HepG2 (cell line): ENCODE measurements around the gene CNN3. TPM values are rescaled to one million over a fixed set of nuclear protein-coding genes. Genes with fewer than 3 reads are reported as not detected.

ENCODE experiments used
- CENPX ChIP-seq: sonication (generic); formaldehyde crosslinking; IDR thresholded peaks from 2 replicates; pipeline ENCODE4 v1.9.0; 2021; ENCODE audit warnings: mild to moderate bottlenecking, missing genetic modification reagents, moderate library complexity
- GFI1 ChIP-seq: sonication (generic); formaldehyde crosslinking; IDR thresholded peaks from 2 replicates; pipeline ENCODE4 v1.5.0; 2020; ENCODE audit warnings: missing genetic modification reagents, mild to moderate bottlenecking, borderline replicate concordance
- HOXA7 ChIP-seq: sonication (generic); formaldehyde crosslinking; IDR thresholded peaks from 2 replicates; pipeline ENCODE4 v1.8.1; 2022; ENCODE audit warnings: mild to moderate bottlenecking, missing genetic modification reagents, moderate library complexity
- ISX ChIP-seq: sonication (generic); formaldehyde crosslinking; conservative IDR thresholded peaks from 2 replicates; pipeline ENCODE4 v1.5.0; 2020; ENCODE audit warnings: missing genetic modification reagents
- NFE2 ChIP-seq: sonication (generic); formaldehyde crosslinking; IDR thresholded peaks from 2 replicates; pipeline ENCODE4 v1.4.0; 2020; ENCODE audit warnings: missing genetic modification reagents
- RAD51 ChIP-seq: fragments of 450-650 bp; IDR thresholded peaks from 2 replicates; pipeline ENCODE4 v1.6.1; 2016; ENCODE audit warnings: borderline replicate concordance
- RORA ChIP-seq: sonication (generic); formaldehyde crosslinking; IDR thresholded peaks from 2 replicates; pipeline ENCODE4 v1.5.0; 2020; ENCODE audit warnings: mild to moderate bottlenecking, missing genetic modification reagents, moderate library complexity
- SAP130 ChIP-seq: IDR thresholded peaks from 2 replicates; pipeline ENCODE4 v1.6.1; 2016; ENCODE audit warnings: low read depth
- ZFP82 ChIP-seq: sonication (generic); formaldehyde crosslinking; IDR thresholded peaks from 2 replicates; pipeline ENCODE4 v1.5.1; 2020; ENCODE audit warnings: mild to moderate bottlenecking, missing genetic modification reagents, borderline replicate concordance
- ZMAT3 ChIP-seq: sonication (generic); formaldehyde crosslinking; conservative IDR thresholded peaks from 2 replicates; pipeline ENCODE4 v1.7.0; 2021; ENCODE audit warnings: missing genetic modification reagents
- ZMYM2 ChIP-seq: sonication (generic); formaldehyde crosslinking; IDR thresholded peaks from 2 replicates; pipeline ENCODE4 v1.8.0; 2022; ENCODE audit warnings: mild to moderate bottlenecking, missing genetic modification reagents
- ZNF282 ChIP-seq: fragments of 450-650 bp; IDR thresholded peaks from 2 replicates; pipeline ENCODE4 v1.6.1; 2018; ENCODE audit not compliant: partially characterized antibody
- ZNF335 ChIP-seq: sonication (generic); formaldehyde crosslinking; IDR thresholded peaks from 2 replicates; pipeline ENCODE4 v1.4.0; 2020; ENCODE audit warnings: missing genetic modification reagents
- ZNF570 ChIP-seq: sonication (generic); formaldehyde crosslinking; IDR thresholded peaks from 2 replicates; pipeline ENCODE4 v1.4.0; 2020; ENCODE audit warnings: mild to moderate bottlenecking, missing genetic modification reagents, borderline replicate concordance
- polyA plus RNA-seq, 8 experiments: library from polyadenylated mRNA; depleted of rRNA in 3 of 8; stranded (reverse) in 7 of 8; unstranded in 1 of 8; fragments of >200 nt; fragmentation: Illumina TruSeq in 4 of 8; extraction: Trizol in 4 of 8; gene quantifications; 2 replicates each; pipeline versions ENCODE4 v1.2.1 to v1.2.3, GENCODE V29; 2011 to 2016; ENCODE audit warnings: low read depth in 4 of 8, missing spikeins in 1 of 8, mixed read lengths in 1 of 8; ENCODE audit not compliant: insufficient read depth in 1 of 8
- total RNA-seq, 5 experiments: library from RNA; depleted of rRNA; stranded (reverse); fragments of >200 nt; fragmentation: Illumina TruSeq; extraction: Trizol; gene quantifications; 2 replicates each; pipeline ENCODE4 v1.2.3, GENCODE V29; 2016; ENCODE audit warnings: low read depth in 1 of 5
- TF ChIP-seq, protein P1 (sequence below): sonication (generic); formaldehyde crosslinking; IDR thresholded peaks from 2 replicates; pipeline ENCODE4 v1.5.0; 2020; ENCODE audit warnings: missing genetic modification reagents
- TF ChIP-seq, protein P2 (sequence below): IDR thresholded peaks from 2 replicates; pipeline ENCODE4 v1.6.1; 2018; ENCODE audit warnings: missing genetic modification reagents, mild to moderate bottlenecking, missing compliant biosample characterization
- TF ChIP-seq, protein P3 (sequence below): sonication (generic); formaldehyde crosslinking; IDR thresholded peaks from 2 replicates; pipeline ENCODE4 v1.8.0; 2022; ENCODE audit warnings: missing genetic modification reagents, mild to moderate bottlenecking, moderate library complexity, borderline replicate concordance
- TF ChIP-seq, protein P4 (sequence below): sonication (generic); formaldehyde crosslinking; IDR thresholded peaks from 2 replicates; pipeline ENCODE4 v1.5.1; 2020; ENCODE audit warnings: mild to moderate bottlenecking, moderate library complexity, missing genetic modification reagents
- TF ChIP-seq, protein P5 (sequence below): sonication (generic); formaldehyde crosslinking; conservative IDR thresholded peaks from 2 replicates; pipeline ENCODE4 v1.4.0; 2020; ENCODE audit warnings: missing genetic modification reagents

The CNN3 gene
- total and polyA plus RNA-seq, 2 of the 13 experiments (the other 11 are each of a cell fraction or from before 2014, with no cell fraction given), result 113 to 223 TPM

DNA sequence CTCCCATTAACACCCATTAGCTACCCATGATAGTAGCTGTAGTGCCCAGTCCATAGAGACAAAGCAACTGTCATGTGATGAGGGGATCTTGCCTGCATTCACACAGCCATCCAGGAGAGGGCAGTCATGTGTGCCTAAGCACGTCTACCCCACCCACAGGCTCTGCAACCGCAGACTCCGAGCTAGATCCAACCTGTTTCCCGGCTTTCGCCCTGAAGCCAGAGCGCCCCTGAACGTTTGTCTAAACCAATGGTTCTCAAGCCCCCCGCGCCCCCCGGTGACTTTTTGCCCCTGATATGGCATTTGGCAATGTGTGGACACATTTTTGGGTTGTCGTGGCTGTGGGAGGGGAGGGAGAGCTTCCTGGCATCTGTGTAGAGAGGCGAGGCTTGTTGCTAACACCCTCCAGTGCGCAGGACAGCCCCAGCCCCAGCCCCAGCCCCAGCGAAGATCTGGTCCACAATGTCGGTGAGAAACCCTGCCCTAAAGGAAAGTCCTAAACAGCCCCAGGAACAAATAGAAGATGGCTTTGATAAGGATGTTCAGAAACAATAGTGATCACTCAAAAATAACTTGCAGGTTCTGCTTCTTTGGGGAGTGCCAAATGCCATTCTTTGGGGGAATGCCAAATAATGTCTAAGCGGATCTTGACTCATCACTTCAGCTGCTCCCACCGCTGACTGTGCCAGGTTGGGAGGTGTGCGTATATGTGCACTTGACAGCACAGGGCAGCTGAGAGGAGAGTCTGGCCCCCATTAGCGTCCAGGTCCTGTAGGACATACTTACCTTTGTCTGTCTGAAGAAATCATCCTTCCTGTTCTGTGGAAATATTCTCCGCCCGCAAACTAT lies 72.2 kb downstream of the CNN3 start (continued):
- TF ChIP-seq, protein P1, sequence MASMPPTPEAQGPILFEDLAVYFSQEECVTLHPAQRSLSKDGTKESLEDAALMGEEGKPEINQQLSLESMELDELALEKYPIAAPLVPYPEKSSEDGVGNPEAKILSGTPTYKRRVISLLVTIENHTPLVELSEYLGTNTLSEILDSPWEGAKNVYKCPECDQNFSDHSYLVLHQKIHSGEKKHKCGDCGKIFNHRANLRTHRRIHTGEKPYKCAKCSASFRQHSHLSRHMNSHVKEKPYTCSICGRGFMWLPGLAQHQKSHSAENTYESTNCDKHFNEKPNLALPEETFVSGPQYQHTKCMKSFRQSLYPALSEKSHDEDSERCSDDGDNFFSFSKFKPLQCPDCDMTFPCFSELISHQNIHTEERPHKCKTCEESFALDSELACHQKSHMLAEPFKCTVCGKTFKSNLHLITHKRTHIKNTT, result no peak
- no peak for TF ChIP-seq ZNF570 (CRISPR knock-in tag)
- TF ChIP-seq GFI1, result no peak
- TF ChIP-seq, protein P2, sequence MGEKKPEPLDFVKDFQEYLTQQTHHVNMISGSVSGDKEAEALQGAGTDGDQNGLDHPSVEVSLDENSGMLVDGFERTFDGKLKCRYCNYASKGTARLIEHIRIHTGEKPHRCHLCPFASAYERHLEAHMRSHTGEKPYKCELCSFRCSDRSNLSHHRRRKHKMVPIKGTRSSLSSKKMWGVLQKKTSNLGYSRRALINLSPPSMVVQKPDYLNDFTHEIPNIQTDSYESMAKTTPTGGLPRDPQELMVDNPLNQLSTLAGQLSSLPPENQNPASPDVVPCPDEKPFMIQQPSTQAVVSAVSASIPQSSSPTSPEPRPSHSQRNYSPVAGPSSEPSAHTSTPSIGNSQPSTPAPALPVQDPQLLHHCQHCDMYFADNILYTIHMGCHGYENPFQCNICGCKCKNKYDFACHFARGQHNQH, result 0 out of 2 replicates have a peak, but pooled peaks have one; percentile 39
- TF ChIP-seq RAD51, result no peak
- TF ChIP-seq, protein P3, sequence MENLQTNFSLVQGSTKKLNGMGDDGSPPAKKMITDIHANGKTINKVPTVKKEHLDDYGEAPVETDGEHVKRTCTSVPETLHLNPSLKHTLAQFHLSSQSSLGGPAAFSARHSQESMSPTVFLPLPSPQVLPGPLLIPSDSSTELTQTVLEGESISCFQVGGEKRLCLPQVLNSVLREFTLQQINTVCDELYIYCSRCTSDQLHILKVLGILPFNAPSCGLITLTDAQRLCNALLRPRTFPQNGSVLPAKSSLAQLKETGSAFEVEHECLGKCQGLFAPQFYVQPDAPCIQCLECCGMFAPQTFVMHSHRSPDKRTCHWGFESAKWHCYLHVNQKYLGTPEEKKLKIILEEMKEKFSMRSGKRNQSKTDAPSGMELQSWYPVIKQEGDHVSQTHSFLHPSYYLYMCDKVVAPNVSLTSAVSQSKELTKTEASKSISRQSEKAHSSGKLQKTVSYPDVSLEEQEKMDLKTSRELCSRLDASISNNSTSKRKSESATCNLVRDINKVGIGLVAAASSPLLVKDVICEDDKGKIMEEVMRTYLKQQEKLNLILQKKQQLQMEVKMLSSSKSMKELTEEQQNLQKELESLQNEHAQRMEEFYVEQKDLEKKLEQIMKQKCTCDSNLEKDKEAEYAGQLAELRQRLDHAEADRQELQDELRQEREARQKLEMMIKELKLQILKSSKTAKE, result no peak
- TF ChIP-seq ZNF335 (CRISPR knock-in tag), result no peak
- no peak for TF ChIP-seq ZMYM2
- TF ChIP-seq RORA, result no peak
- no peak for TF ChIP-seq ZFP82 (CRISPR knock-in tag)
- TF ChIP-seq ISX, result no peak
- no peak for TF ChIP-seq ZNF282
- TF ChIP-seq, protein P4, sequence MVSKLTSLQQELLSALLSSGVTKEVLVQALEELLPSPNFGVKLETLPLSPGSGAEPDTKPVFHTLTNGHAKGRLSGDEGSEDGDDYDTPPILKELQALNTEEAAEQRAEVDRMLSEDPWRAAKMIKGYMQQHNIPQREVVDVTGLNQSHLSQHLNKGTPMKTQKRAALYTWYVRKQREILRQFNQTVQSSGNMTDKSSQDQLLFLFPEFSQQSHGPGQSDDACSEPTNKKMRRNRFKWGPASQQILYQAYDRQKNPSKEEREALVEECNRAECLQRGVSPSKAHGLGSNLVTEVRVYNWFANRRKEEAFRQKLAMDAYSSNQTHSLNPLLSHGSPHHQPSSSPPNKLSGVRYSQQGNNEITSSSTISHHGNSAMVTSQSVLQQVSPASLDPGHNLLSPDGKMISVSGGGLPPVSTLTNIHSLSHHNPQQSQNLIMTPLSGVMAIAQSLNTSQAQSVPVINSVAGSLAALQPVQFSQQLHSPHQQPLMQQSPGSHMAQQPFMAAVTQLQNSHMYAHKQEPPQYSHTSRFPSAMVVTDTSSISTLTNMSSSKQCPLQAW (CRISPR knock-in tag), result peak; percentile 60; the same call in 1 of the 2 replicates
- no peak for TF ChIP-seq ZMAT3 (CRISPR knock-in tag)
- TF ChIP-seq, protein P5, sequence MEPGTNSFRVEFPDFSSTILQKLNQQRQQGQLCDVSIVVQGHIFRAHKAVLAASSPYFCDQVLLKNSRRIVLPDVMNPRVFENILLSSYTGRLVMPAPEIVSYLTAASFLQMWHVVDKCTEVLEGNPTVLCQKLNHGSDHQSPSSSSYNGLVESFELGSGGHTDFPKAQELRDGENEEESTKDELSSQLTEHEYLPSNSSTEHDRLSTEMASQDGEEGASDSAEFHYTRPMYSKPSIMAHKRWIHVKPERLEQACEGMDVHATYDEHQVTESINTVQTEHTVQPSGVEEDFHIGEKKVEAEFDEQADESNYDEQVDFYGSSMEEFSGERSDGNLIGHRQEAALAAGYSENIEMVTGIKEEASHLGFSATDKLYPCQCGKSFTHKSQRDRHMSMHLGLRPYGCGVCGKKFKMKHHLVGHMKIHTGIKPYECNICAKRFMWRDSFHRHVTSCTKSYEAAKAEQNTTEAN, result no peak
- TF ChIP-seq CENPX (CRISPR knock-in tag), result no peak
- peak; percentile 53; the same call in 1 of the 2 replicates for TF ChIP-seq SAP130
- no peak for TF ChIP-seq HOXA7 (CRISPR knock-in tag)
- TF ChIP-seq NFE2, result no peak
